GM12873 (cell line): ENCODE measurements around the gene RSRC2.
A peak's percentile ranks its signal among the peaks of the same experiment; 100 is the strongest.

ENCODE experiments used
- TF ChIP-seq, protein P1 (sequence below): IDR thresholded peaks from 2 replicates; pipeline ENCODE4 v1.5.1; 2012; ENCODE audit warnings: low read depth, mild to moderate bottlenecking, moderate library complexity, low read length, control low read depth; ENCODE audit not compliant: insufficient read depth; ENCODE audit errors: missing control alignments

Gene RSRC2

GRCh38 chr12:122503783-122504590 lies 22.7 kb downstream of the RSRC2 start:
- TF ChIP-seq, protein P1, sequence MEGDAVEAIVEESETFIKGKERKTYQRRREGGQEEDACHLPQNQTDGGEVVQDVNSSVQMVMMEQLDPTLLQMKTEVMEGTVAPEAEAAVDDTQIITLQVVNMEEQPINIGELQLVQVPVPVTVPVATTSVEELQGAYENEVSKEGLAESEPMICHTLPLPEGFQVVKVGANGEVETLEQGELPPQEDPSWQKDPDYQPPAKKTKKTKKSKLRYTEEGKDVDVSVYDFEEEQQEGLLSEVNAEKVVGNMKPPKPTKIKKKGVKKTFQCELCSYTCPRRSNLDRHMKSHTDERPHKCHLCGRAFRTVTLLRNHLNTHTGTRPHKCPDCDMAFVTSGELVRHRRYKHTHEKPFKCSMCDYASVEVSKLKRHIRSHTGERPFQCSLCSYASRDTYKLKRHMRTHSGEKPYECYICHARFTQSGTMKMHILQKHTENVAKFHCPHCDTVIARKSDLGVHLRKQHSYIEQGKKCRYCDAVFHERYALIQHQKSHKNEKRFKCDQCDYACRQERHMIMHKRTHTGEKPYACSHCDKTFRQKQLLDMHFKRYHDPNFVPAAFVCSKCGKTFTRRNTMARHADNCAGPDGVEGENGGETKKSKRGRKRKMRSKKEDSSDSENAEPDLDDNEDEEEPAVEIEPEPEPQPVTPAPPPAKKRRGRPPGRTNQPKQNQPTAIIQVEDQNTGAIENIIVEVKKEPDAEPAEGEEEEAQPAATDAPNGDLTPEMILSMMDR, result no peak

DNA sequence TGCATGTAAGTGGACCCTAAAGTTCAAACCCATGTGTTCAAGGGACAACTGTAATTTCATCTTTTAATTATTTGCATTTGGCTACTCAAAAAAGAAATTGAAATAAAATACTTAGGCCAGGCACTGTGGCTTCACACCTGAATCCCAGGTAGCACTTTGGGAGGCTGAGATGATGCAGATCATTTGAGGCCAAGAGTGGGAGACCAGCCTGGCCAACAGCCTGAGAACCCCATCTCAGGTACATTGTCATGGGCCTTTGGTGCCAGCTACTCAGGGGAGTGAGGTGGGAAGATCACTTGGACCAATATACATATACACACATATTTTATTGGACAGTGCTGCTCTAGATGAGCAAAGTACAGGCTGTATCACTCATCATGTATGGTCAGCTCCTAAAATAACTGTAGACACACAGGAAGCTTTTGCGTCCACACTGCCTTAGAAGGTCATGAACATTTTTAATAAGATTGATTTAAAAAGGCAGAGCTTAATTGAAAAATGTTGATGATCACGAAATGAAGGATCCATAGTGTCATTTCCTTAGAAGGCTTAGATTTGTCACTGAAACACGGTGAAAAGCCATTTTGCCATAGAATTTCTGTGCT lies 23.5 kb downstream of the RSRC2 start:
- TF ChIP-seq, protein P1, result no peak

DNA sequence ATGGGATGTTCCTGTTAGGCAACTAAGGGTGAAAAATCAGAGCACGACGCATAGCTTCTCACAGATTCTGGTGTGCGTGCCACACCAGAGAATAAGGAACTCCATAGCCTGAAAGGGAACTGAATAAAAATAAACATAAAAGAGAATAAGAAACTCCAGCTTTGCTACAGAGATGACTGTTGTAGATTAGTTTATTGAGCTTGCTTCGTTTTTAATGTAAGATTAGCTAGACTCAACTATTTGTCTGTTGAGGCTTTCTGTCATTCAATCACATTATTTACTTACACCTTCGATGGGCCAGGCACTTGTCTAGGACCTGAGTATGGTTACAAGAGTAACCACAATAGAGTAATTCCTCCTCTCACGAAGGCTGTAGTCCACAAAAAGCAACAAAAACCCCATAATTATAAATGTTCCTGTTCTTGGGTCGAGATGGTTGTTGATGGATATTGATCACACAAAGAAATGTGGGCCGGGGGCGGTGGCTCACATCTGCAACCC lies 25.2 kb downstream of the RSRC2 start:
- TF ChIP-seq, protein P1, result no peak

DNA sequence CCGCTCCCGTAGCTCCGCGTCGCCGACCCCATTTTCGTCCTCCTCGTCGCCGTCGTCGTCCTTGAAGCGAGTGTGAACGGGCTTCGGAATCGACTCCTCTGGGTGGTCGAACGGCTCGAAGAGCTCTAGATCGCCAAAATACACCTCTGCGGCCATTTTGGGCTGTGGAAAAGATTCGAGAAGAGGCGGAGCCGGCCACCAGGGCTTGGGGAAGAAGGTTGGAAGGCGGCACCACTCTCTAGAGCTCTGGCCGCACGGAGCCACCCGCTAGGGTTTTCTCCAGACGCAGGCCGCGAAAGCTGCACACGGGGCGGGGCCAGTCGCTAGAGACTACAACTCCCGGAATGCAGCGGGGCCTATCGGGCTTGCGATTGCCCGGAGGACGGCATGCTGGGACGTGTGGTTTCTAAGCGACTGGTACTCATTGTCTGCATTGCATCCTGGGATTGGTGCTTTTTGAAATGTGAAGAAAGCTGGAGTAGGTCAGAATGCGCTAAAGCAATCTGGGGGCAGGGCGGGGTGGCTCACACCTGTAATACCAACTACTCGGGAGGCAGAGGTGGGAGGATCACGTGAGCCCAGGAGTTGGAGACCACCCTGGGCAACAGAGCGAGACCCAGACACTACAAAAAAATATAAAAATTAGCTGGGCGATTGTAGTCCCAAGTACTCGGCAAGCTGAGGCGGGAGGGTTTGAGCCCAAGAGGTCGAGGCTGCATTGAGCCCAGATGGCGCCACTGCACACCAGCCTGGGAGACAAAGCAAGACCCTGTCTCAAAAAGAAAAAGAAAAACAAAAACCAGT lies 25.8 kb downstream of the RSRC2 start, which contains the start of gene ZCCHC8:
TSS of gene ZCCHC8 (minus strand) at position 248 of the 804 bp plus-strand sequence. CDS start at position 156, 92 bp downstream.
- TF ChIP-seq, protein P1, result peak; percentile 20

DNA sequence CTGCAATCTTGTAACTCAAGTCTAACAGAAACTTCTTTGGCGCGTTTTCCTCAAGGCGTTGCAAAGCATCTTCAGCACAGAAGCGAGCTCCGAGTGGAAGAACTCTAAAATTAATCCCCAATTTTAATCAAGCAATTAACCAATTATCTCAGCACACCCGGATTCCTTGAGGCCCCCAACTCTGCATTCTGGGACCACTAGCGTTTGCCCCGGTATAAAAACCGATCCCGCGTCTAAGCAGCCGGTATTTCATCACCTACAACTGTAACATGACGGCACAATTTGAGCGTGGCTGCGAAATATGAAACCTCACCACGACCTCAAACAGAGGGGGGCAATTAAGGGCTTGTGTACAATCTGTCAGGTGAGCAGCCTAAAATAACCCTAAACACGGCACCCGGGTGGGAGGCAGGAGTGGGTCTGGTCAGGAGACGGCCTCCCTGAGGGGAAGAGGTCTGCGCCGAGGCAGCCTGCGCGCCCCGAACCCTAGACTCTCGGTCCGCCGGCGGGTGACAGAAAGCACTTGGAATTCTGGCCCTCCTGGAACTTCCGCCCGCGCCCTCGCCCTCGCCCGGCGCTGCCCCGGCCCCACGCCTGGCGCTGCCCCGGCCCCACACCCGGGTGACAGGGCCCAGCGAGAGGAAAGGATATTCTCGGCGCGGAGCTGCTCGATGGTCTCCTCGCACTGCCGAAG lies 26.6 kb downstream of the RSRC2 start:
- TF ChIP-seq, protein P1, result no peak

- TF ChIP-seq, protein P1, result no peak
Measured at GRCh38 chr12:122495258-122495657, 31.5 kb downstream of the RSRC2 start.
